Stimulated activated CD4-positive, alpha-beta T cell treated with anti-CD3 and anti-CD28 coated beads, Interleukin-12 subunit alpha, Interleukin-12 subunit beta, amount 100 ng/mL, for 24 hours (primary cell): ENCODE measurements around the gene CHCHD1.
A peak's percentile ranks its signal among the peaks of the same experiment; 100 is the strongest.
"Not testable (repeated sequence)": the region's sequence is repeated elsewhere in the genome, so short reads cannot be mapped to it uniquely, and the experiment has no call there.

Source experiments
- DNase-seq, 2 experiments: peaks; one replicate each; pipeline ENCODE4 v3.0.0-alpha.2; 2020; ENCODE audit warnings: low read depth in 2 of 2

Gene CHCHD1

GRCh38 chr10:73810735-73811465 is 29.1 kb downstream of the CHCHD1 start:
- DNase-seq, result peak; percentile 41 to 46

DNA sequence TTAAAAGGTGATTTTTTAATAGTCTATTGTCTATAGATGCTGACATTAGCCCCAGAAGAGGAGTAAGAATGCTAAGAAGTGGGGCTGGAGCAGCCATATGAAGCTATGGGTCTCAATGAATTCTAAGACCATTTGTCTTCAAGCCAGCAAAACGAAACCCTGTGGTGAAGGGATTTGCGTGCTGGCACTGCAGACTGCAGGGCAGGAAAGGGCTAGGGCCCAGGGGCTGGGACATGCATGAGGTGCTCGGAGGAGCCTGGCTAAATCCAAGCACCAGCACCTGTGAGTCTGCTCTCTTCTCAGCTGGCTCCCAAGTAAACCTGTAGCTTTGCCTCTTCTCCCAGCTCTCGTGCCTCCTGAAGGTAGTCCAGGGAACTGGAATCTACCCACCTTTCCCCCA is 30.8 kb downstream of the CHCHD1 start:
- DNase-seq, result no peak

- DNase-seq, result no peak
These were observed 31.5 kb downstream of the CHCHD1 start for GRCh38 chr10:73813333-73813732.

DNA sequence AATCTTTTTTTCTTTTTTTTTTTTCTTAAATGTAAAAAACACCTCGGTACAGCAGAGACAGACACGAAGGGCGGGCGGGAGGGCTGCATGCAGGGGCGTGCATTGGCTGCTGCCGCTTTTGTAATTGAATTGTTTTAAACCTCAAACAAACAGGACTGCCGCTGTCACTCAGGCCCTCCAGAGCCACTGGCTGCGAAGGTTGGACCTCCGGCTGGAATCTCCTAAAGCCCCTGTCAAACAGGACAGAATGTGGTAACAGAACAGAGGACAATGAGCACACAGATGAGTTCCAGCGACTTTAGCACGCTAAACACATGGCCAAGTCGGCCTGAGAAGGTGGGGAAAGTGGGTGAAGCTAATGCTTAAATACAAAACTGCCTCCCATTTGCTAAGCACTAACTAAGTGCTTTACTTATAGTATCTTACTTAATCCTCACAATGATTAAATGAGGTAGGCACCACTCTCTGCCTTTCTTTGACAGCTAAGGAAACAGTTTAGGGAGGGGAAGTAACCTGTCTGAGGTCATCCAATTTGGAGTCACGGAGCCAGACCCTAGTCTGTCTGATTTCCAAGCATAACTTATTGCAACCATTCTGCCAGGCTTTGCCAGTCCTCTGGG is 32.5 kb downstream of the CHCHD1 start:
- no peak for DNase-seq

DNA sequence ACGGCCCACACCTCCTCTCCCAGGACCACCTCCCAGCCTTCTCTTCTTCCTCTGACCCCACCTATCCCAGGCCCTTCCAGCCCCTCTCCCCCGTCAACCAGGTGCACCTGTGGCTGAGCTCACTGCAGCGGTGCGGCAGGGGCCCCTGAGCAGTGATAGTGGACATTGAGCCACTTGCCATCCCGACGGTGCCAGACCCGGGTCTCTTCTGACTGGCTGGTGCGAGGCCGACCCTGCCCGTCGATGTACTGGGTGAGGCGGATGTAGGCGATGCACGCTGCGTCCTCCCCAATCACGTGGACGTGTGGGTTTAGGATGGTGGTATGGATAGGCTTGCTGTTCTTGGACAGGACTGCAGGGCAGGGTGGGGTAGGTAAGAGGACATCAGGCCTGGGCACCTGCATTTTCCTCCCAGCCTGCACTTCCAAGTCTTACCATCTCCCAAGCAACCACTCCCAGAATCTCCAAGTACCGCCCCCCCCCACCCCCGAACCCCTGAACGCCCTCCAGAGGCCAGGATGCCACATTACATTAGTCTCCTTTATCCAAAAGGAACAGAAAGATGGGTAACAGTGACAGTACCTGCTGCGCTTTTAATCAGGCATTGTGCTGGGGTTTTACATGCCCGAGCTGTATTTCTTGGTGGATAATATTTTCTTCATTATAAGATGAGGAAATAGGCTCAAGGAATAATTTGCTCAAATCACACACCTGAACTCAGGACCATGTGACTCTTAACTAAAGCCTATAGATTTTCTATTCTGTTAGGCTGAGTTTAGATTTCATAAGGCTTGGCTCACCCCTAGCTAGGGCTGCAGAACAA is 33.3 kb downstream of the CHCHD1 start:
- DNase-seq, result no peak

DNA sequence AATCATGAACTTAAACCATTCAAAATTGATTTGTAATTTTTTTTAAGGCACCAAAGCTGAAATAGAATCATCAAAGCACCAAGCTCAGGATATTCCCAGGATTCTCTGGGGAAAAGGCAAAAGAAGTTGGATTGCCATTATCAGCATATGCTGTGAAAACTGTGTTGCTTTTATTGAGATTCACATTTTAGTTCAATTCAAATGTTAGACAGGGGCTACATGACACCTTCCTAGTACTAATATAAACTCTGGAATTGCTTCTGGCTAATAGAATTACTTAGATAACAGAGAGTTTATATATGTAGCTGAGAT is 33.8 kb downstream of the CHCHD1 start:
- DNase-seq, result no peak

GRCh38 chr10:73816917-73817729 is 35.3 kb downstream of the CHCHD1 start:
- no peak for DNase-seq

GRCh38 chr10:73817826-73818225 is 36.0 kb downstream of the CHCHD1 start:
- no peak for DNase-seq

DNA sequence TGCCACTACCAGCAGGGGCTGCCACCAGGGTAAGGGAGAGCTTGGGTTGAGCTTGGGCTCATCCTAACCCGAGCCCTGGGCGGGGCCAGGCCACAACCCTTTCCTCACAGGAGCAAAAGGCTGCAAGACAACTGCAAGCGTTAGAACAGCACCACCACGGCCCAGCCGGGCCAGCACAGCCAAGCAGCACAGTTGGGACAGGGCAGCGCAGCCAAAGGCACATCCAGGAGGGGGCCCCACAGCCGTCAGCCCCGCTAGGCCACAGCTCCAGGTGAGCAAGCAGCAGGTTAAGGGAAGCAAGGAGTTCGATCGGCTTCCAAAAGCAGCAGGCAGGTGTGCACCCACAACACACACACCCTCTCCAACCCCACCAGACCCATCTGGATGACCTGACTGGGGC is 36.6 kb downstream of the CHCHD1 start:
- DNase-seq, result no peak

DNA sequence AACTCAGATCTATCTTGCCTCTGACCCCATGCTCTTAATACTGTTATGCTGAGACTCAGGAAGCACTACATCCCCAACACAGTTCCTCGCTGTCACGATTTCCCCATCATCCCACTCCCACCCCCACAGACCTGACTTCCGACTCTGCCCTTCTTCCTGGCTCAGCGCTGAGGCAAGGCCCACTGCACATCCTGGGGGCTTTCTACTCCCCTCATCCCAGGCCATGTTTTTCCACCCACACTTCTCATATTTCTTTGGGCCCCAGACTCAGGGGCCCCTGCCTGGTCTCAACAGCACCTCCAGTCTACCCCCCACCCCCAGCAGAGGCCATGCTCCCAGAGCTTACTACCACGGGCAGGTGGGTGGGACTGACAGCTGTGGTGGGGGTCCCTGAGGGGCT is 37.2 kb downstream of the CHCHD1 start:
- DNase-seq, result no peak

DNA sequence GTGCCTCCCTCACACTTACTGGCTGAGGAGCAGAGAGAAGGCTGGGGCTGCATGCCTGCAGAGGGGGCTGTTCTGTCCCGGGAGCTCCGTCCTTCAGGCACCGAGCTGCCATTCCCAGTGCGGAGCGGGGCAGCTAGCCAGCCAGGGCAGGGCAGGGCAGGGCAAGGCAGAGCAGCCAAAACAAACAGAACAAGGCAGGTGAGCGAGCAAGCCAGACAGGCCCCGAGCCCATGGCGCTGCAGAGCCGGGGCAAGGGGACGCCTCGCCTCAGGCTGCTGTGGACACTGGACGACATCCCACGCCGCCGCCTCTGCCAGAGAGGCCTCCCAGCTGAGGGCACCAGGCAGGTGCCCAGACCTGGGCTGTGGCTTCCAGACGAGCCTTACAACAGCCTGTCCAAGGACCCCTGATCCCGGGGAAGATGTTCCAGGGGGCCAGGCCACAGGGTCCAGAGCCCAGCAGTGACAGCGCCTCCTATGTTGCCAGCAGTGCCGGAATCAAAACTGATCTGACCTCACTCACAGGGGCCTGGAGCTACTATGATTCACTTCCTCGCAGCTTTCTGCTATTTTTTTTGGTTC is 37.8 kb downstream of the CHCHD1 start:
- DNase-seq, result no peak

- no peak for DNase-seq
These were observed 41.5 kb downstream of the CHCHD1 start for GRCh38 chr10:73823391-73823790.

- DNase-seq, result no peak
These were observed 42.4 kb downstream of the CHCHD1 start for GRCh38 chr10:73824146-73824725.

GRCh38 chr10:73827346-73828089 is 45.7 kb downstream of the CHCHD1 start:
- no peak for DNase-seq

DNA sequence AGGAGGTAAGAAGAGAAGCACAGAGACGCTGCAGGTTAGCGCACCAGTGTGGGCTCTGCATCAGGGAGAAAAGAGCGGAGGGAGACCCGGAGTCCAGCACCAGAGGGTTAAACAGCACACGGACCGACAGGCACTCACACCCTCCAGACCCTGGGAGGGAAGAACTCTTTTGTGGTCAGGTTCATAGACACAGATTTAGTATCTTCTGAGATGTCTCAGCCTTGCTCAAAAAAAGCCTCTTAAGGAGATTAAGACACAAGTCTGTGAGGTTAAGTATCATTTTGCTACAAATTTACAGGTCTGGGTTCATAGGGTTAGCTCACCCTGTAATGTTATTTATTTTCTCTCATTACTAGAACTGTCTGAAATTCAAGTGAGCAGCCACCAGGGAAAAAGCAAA is 46.3 kb downstream of the CHCHD1 start:
- no peak for DNase-seq

DNA sequence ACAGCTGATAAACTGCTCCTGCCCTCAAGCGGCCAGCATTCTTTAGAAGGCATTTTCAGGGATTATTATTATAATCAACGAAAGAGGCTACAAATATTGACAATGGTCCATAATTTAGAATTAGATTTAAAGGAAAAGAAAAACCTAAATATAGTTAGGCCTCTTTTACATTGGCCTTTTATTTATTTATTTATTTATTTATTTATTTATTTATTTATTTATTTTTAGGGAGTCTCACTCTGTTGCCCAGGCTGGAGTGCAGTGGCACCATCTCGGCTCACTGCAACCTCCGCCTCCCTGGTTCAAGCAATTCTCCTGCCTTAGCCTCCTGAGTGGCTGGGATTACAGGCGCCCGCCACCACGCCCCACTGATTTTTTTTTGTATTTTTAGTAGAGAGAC is 47.2 kb downstream of the CHCHD1 start:
- not testable (repeated sequence) for DNase-seq
